ENCODE data around the gene UNC119.
"Not testable (repeated sequence)": the region's sequence is repeated elsewhere in the genome, so short reads cannot be mapped to it uniquely, and the experiment has no call there.

Gene UNC119

DNA sequence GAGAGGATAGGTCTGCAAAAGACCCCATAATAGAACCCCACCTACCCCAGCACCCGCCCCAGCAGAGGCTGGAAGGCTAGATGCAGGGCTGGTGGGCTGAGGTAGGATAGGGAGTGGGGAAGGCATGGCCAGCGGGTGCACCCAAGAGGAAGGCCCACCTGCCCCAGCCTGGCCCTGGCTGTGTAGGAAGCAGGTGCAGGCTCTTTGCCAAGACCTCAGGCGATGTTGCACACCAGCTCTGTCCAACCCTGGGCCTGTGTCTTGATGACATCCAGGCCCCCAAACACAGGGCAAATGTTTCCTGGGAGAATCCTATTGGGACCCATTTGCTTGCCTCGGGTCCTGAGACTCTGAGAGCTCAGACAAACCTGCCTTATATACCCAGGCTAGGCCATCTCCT lies 12.2 kb downstream of the UNC119 start:
- no peak for DNase-seq

DNA sequence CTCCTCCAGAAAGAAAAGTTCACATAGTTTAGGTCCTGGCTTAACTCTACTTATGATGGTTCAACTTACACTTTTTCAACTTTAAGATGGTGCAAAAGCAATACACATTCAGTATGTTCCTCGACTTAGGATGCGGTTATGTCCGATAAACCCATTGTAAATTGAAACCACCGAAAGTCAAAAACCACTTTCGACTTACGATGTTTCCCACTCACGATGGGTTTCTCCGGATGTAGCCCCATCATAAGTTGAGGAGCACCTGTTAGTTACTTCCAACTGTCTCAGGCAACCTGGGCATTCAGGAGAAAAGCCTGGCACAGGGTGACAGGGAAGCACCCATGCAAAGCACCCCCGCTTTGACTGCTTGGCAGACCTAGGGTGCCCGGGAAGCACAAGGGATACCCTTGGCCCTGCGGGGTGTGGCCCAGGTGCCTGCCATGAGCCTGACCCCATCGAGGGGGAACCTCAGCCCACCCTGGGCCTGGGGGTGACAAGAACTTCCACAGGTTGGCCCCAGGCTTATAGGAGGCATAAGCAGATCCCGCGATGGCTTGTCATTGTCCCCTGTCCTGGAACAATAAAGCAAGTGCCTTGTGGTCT lies 14.0 kb downstream of the UNC119 start:
- no peak for DNase-seq

DNA sequence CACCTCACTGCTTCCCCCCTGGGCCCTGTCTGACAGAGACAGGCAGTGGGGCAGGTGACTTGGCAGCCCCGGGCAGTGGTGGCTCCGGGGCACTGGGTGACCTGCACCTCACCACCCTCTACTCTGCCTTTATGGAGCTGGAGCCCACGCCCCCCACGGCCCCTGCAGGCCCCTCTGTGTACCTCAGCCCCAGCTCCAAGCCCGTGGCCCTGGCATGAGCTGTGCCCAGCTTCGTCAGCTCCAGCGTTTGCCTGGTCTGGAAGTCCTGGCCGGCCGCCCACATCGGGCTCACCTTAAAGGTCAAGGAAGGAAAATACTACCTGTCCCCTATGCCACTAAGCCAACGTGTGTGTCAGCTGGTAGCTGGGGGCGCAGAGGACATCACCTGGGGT lies 15.2 kb downstream of the UNC119 start:
- DNase-seq, result no peak

DNA sequence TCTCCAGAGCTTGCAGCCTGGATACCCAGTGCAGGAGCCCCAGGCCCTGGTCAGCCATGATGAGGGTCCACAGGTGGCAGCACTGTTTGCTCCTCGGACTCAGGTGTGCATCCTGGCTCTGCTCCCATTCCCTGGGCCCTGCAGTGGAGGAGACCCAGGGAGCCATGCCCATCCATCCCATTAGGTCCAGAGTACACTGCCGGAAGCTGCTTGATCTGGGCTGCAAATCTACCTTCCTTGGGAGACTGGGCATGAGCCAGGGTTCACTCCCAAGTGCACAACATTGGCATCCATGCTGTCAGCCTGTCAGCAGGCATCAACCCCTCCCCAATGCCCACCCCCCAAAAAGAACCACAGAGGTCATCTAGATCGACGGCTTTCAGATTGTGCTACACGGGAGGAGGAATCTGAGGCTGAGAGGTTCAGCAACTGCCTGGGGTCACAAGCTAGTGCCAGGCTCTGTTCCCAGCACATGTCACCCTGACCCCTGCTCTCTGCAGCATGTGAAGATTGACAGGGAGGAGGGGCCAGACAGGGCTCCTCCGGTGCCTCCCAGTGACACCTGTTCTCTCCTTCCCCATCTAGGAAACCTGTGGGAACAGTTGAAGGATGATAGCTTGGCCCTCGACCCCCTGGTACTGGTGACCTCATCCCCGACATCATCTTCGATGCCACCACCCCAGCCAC lies 15.7 kb downstream of the UNC119 start:
- no peak for DNase-seq

DNA sequence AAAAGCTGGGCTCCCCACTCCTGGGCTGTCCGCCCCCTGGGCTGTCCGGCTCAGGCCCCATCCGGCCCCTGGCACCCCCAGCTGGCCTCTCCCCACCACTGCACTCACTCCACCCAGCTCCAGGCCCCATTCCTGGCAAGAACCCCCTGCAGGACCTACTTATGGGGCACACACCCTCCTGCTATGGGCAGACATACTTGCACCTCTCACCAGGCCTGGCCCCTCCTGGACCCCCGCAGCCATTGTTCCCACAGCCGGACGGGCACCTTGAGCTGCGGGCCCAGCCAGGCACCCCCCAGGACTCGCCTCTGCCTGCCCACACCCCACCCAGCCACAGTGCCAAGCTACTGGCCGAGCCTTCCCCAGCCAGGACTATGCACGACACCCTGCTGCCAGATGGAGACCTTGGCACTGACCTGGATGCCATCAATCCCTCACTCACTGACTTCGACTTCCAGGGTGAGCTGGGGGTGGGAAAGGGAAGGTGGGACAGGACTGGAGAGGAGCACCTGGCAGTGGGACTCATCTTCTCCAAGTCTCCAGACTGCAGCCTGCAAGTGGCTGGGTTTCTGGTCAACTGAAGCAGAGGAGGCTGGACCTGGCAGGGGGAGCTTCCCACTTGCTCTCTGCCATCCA lies 17.6 kb downstream of the UNC119 start:
- no peak for DNase-seq

DNA sequence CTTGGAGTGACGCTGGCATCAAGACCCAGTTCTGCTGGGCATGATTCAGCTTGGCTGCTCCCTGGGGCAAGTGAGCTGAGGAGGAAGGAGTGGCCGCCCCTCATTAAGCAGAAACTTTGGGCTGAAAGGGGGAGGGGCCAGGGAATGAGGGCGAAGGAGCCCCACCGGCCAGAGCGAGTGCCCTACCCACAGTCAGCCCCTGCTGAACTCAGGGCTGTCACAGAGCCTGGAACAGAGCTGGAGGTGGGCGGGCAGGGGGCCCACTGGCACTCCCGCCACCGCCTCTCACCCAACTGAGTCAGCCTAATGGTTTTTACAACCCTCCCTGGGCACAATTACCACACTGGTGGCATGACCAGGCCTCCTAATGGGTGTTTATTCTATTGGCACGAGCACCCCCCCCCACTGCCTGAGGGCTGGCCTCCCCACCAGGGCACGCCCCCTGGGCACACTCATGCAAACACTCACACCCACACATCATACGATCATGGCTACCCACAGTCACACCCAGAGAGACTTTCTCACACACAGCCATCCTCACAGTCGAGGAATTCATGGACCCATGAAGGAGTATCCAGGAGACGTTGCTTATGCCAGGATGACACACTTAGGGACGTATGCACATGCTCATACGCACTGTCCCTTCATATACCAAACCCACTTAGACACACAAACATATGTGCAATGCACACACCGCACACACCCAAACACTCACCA lies 19.2 kb downstream of the UNC119 start:
- no peak for DNase-seq

DNA sequence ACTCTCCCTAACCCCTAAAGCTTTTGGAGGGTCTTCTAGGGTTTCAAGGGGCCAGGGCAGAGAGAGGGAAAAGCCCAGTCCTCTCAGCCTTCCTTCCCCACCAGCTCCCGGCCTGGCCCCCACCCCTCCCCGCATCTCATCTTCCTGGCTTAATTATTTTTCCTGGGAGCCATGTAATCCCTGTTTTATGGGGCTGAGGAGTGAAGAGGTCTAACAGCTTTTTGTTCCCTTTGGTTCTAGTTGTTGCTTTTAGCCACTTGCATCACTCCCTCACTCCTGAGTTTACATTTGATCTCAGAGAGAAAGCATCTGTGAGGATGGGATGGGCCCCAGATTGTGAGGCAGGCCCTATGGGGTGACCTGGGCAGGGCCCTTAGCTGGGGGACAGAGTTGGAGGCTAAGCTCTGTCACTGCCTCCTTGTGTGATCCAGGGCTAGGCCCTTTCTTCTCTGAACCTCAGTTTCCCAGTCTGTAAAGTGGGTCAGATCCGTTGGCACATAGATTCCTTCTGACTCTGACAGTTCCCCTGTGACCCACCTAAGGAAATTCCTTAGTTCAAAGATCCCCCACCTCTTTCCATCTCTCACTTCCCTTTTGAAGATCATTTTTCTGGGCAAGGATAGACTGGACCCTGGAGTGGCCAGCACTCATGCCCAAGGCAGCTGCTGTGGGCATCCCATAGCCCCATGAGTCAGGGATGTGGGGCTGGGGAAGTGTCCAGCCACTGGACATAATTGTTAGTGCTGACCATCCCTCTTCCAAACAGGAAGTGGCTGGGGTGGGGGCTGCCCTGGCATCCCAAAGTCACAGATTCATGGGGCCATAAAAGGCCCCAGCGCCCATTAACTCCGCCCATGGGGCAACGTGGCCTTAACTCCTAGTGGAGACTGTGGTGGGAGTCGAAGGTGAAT lies 20.1 kb downstream of the UNC119 start:
- DNase-seq, result no peak

DNA sequence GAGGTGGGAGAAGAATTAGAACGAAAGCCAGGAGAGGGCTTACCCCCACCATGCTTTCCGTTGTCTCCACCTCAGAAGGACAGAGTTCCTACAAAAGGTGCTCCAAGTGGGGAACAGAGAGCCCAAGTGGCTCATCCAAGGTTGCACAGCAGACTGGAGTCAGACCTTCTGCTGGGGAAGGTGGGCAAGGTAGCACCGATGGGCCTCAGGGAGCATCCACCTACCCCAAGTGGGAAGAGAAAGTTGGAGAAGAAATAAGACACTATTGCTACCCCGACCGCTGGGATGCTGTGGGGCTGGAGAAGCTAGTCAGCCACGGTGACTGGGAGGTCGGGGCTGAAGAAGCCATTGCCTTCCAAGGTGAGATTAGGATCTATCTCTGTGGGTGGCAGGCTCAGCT lies 21.5 kb downstream of the UNC119 start:
- DNase-seq, result no peak

DNA sequence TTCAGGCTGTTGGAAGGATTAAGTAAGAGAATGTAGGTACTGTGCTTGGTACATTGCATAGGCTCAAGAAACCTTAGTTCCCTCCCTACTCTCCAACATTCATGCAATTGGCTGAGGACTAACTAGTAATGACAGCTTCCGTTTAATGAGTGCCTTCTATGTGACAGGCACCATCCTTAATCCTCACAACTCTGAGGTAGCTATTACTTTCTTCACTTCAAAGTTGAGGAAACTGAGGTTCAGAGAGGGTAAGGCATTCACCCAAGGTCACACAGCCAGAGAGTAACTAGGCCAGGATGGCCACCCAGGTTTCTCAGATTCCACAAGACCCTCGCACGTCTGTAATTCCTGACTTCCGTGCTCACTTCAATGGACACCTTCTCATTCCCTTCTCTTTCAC lies 22.2 kb downstream of the UNC119 start:
- no peak for DNase-seq

DNA sequence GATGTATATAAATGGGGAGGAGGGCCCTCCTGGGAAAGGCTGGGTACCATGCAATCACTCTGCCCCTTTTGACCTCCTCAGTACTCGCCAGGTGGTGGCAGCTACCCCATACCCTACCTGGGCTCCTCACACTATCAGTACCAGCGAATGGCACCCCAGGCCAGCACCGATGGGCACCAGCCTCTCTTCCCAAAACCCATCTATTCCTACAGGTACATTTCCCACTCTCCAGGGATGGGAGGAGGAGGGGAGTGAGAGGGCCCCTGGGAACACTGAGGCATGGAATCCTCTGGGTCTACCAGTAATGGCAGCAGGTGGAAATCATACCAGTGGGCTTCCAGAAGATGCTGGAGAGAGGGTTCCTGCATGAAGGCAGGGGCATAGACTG lies 23.4 kb downstream of the UNC119 start:
- no peak for DNase-seq

DNA sequence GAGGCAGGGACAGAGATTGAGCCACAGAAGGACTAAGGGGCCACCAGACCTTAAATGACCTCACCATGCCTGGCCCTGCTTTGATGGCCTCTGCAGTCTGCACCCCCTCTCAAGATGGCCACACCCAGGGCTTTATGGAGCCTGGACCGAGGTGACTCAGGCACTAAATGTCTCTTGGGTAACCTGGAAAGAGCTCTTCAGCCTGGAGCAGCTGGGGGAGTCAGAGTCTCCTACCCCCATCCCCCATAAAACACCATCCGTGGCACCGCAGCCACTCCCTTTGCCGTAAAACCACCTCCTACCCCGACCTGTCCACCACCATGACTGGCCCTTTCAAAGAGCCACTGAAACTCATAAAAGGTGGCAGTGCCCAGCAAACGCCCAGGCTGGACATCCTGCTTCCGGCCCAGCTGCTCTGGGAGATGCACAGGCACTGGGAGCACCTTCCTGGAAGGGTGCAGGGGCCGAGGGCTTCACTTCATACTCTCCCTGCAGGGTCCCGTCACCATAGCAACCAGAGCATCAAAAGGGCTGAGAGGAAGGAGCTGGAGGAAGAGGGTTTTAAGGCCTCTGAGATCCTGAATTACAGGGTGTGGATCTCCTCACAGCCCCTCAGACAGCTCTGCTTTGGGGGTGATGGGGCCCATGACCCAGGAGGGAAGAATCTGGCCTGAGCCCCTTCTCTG lies 24.0 kb downstream of the UNC119 start:
- no peak for DNase-seq

DNA sequence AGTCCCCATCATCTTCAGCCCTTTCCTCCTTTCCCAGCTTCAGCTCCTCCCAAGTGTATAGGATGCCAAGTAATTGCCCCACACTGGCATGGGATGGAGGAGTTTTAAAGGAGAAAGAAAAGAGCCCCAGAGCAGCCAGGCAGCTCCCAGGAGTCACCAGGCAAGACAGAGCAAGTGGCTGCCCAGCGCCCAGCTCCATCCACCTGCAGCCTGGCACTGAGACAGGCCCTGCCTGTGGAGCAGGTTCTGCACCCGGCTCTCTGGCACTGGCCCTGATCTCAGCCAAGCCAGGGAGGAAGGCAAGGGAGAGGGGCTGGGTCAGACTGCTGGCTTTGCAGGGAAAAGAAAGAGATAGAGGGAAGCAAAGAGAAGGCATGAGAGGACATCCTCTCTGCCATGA lies 24.6 kb downstream of the UNC119 start:
- no peak for DNase-seq

DNA sequence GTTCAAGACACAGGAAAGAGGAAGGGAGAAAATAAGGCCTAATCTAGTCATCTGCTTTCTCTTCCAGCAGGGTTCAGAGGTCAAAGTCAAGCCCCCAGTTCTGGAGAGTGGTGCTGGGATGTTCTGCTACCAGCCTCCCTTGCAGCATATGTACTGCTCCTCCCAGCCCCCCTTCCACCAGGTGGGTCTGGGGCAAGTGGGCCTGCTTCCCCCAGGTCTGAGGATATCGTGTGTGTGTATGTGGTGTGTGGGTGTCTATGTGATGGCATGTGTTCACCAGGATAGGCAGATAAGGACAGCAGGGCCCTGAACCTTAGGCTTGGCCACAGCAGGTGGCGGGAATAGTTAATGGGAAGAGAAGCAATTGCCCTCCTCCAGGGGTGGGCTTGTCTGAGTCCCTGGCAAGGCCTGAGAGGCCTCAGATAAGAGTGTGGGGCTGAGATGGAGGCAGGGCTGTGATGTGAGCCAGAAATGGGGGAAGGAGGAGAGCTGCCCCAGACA lies 25.2 kb downstream of the UNC119 start:
- no peak for DNase-seq

DNA sequence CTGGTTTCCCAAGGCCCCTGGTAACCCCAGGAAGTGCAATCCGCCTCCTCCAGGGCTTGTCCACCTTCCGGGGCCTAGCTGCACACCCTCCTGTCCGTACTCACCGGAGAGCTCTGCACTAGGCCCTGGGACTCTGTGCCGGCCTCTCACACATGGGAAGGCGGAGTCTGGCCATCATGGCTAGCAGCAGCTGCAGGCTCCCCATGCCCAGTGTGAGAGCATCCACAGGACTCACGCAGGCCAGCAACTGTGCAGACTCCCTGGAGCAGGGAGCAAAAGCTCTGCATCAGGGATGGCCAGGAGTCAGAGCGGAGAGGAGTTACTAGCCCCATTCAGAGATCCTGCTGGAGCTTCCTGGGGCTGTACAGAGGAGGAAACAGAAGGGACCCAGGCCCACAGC lies 26.0 kb downstream of the UNC119 start:
- no peak for DNase-seq

DNA sequence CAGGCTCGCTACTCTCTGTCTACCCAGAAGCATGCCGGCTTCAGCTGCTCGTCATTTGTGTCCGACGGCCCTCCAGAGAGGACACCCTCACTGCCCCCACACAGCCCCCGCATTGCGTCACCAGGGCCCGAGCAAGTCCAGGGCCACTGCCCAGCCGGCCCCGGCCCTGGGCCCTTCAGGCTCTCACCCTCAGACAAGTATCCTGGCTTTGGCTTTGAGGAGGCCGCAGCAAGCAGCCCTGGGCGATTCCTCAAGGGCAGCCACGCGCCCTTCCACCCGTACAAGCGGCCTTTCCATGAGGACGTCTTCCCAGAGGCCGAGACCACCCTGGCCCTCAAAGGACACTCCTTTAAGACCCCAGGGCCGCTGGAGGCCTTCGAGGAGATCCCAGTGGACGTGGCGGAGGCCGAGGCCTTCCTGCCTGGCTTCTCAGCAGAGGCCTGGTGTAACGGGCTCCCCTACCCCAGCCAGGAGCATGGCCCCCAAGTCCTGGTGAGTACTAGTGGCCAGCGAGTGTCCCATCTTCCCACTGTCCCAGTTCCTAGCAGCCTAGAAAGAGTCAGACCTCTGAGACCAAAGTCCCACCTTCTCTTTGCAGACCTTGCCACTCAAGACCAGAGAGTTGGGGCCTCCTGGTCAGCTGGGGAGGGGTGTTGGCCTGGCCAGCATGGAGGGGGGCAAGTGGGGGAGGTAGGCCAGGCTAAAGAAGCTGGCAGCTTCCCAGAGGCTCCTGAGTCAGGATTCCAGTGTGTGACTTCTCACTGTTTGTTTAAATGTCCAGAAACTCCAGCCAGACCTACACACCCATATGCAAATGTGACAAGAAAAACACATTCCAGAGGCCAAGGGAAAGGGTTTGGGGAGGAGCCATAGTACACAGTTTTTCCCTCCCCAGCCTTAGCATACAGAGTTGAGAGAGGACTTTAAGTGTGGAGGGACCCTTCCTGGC lies 27.7 kb downstream of the UNC119 start:
- DNase-seq, result no peak

DNA sequence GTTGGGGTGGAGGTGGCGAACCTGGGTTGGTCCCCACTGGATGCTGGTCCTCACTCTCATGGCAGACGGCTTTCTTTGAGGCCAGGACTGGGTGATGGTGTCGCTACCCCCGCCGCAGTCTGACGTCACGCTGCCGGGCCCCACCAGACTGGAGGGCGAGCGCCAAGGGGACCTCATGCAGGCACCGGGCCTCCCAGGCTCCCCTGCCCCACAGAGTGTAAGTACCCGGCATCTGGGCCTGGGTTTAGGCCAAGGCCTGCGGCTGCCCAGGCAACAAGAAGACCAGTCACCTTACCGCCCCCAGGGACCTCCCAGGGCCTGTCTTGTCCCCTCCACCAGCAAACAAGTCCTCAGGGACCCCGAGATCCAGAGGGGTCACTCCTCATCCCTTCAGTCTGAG lies 28.5 kb downstream of the UNC119 start:
- no peak for DNase-seq

DNA sequence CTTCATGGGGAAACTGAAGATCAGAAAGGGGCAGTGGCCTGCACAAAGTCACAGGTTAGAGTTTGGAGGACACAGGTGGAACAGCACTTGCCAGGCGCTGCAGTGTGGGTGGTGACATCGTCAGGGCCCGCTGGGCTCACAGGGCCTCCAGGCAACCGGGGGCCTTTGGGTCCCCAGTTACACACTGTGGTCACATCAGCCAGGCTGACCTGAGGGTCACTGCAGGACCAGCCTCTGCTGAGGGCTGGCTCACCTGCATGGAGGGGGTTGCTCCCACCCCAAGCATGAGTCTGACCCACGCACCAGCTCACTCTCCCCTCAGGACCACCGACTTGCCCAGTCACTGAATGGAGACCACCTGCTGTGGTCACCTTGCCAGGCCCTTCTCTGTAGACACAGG lies 29.2 kb downstream of the UNC119 start:
- no peak for DNase-seq

DNA sequence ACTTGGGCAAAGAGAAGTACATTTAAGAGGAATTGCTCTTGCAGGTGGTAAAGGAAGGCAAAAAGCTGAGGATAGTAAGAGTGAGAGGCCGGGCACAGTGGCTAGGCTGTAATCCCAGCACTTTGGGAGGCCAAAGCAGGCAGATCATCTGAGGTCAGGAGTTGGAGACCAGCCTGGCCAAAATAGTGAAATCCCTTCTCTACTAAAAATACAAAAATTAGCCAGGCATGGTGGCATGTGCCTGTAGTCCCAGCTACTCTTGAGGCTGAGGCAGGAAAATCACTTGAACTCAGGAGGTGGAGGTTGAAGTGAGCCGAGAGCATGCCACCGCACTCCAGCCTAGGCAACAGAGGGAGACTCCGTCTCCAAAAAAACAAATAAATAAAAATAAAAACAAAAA lies 30.1 kb downstream of the UNC119 start:
- DNase-seq, result not testable (repeated sequence)

DNA sequence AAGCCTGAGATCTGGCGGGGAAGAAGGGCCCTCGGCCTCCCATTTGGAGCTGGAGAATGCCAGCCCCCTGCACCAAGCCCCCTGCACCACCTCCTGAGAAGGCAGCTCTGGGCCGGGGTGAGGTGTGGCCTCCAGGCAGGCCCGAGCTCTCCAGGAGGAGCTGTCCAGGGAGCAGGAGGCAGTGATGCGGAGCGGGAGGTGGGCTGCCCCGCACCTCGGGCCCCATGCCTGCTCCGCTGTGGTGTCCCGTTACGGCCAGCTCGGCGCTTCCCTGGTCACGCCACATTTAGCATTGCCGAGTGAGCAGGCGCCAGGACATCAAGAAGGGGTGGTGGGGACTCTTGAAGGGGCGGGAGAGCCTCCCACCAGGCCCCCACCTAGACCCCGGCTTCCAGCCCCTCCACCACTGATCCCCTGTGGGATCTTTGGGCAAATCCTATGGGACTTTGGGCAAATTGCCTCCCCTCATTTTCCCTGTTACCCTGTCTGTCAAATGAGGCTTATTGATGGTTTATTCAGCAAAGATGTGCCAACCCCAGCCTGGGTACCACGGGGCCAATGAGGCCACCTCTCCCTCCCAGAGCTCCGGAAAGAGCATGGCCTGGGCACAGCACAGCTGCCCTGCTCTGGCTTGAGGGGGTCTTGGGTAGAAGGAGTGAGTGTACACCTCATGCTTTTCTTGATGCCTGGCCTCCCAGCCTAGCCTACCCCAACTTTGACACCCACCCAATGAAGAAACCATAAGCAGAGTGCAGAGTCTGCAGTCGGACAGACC lies 30.9 kb downstream of the UNC119 start:
- DNase-seq, result no peak

DNA sequence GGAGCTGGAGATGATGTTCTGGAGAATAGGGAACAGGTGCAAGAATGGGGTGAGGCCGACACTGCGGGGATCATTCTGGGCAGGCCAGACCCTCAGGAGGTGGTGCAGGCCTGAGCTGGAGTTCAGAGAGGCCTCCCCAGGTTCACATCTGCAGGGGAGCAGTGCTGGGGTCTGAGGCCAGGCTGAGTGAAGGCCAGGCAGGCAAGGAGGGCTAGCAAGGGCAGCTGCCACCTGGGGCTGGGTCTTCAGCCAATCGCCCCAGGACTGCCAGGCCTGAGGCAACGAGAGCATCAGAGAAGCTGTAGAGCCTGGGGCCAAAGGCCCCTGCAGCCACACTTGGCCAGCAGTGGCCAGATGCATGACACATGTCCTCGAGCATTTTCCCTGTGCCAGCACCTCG lies 31.7 kb downstream of the UNC119 start:
- no peak for DNase-seq

Data from CD4-positive, alpha-beta T cell treated with Interleukin-21 for 1 hour (primary cell).